22Rv1 (cell line): Measurements from ENCODE around the gene MISFA.

Experiments used
- ZFX ChIP-seq: fragments of 450-650 bp; IDR thresholded peaks from 2 replicates; pipeline ENCODE4 v1.6.1; 2017; ENCODE audit warnings: antibody characterized with exemption, borderline replicate concordance
- TF ChIP-seq, protein P1 (sequence below): fragments of 450-650 bp; IDR thresholded peaks from 2 replicates; pipeline ENCODE4 v1.5.1; 2017; ENCODE audit warnings: mild to moderate bottlenecking

DNA sequence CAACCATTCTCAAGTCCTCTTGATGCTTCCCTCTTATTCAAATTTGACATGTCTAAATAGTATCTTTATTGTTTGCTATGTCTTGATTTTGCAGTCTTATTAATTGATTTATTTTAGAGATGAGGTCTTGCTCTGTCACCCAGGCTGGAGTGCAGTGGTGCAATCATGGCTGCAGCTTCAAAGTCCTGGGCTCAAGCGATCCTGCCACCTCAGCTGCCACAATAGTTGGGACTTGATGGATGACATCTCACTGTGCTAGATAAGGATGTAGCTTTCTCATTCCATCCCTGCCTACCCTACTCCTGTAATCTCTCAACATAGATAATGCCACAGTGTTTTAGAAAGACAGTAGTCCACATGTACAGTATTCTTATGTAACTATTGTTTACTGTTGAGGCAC, 42.1 kb downstream of the MISFA start:
- TF ChIP-seq, protein P1, sequence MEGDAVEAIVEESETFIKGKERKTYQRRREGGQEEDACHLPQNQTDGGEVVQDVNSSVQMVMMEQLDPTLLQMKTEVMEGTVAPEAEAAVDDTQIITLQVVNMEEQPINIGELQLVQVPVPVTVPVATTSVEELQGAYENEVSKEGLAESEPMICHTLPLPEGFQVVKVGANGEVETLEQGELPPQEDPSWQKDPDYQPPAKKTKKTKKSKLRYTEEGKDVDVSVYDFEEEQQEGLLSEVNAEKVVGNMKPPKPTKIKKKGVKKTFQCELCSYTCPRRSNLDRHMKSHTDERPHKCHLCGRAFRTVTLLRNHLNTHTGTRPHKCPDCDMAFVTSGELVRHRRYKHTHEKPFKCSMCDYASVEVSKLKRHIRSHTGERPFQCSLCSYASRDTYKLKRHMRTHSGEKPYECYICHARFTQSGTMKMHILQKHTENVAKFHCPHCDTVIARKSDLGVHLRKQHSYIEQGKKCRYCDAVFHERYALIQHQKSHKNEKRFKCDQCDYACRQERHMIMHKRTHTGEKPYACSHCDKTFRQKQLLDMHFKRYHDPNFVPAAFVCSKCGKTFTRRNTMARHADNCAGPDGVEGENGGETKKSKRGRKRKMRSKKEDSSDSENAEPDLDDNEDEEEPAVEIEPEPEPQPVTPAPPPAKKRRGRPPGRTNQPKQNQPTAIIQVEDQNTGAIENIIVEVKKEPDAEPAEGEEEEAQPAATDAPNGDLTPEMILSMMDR: no peak
- no peak for TF ChIP-seq ZFX
